ENCODE measurements around the gene TAS2R10.

DNA sequence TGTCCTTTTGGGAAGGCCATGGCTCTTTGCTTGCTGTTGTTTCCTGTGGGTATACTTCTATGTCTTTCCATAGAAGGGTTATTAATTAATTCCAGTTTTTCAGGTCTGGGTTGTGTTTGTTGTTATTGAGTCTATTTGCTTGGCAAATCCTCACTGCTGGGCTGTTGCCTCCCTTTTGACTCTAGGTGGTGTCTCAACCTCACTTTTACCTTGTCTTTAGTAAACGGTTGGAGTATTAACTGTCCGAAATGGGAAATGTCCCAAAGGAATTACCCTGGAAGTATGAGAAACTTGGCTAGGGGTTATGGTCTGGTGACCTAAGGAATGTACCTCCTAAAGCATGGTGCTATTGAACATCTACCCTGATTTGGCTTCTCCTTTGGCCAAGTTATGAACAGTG lies 41.2 kb upstream of the TAS2R10 start:
- TF ChIP-seq ISL1 (CRISPR knock-in tag; IDR thresholded peaks at IDR 0.05) (no peak), TOX (CRISPR knock-in tag; IDR thresholded peaks at IDR 0.05; ENCODE audit: borderline replicate concordance) (no peak), CSDC2 (CRISPR knock-in tag; IDR thresholded peaks at IDR 0.05) (no peak), ZC3H10 (CRISPR knock-in tag; IDR thresholded peaks at IDR 0.05) (no peak), ZNF70 (CRISPR knock-in tag; IDR thresholded peaks at IDR 0.05) (no peak)
- TF ChIP-seq, protein P1, sequence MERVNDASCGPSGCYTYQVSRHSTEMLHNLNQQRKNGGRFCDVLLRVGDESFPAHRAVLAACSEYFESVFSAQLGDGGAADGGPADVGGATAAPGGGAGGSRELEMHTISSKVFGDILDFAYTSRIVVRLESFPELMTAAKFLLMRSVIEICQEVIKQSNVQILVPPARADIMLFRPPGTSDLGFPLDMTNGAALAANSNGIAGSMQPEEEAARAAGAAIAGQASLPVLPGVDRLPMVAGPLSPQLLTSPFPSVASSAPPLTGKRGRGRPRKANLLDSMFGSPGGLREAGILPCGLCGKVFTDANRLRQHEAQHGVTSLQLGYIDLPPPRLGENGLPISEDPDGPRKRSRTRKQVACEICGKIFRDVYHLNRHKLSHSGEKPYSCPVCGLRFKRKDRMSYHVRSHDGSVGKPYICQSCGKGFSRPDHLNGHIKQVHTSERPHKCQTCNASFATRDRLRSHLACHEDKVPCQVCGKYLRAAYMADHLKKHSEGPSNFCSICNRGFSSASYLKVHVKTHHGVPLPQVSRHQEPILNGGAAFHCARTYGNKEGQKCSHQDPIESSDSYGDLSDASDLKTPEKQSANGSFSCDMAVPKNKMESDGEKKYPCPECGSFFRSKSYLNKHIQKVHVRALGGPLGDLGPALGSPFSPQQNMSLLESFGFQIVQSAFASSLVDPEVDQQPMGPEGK (CRISPR knock-in tag; IDR thresholded peaks at IDR 0.05; ENCODE audit: borderline replicate concordance): no peak
